HCT116 (cell line): ENCODE results near the gene CHSY1. TPM values are rescaled to one million over a fixed set of nuclear protein-coding genes. Genes with fewer than 3 reads are reported as not detected.
A peak's percentile ranks its signal among the peaks of the same experiment; 100 is the strongest.

Experiments used
- ATAC-seq: fragments of 200-7000 bp; cut with Tn5 transposase; 2 replicates; pipeline ENCODE4 v1.9.1; 2020; ENCODE audit warnings: mild to moderate bottlenecking, moderate library complexity
- BruUV-seq: library from RNA; stranded (reverse); fragments of 400-500 nt; replicated peaks from 2 replicates; lab custom pipeline; 2021; lab: Mats Ljungman, UMichigan
- CTCF ChIA-PET: fragments of 300-600 bp; sonication (Branson Sonifier 250); formaldehyde crosslinking; loops from one replicate; lab custom pipeline; 2021; ENCODE audit warnings: antibody characterized with exemption; lab: Charles Lee
- POLR2A ChIA-PET: fragments of 300-600, 350-600 bp; sonication (Branson Sonifier 250); formaldehyde crosslinking; loops from one replicate; lab custom pipeline; 2021; ENCODE audit warnings: antibody characterized with exemption; lab: Charles Lee
- RAD21 ChIA-PET, 2 experiments: fragments of 300-600 bp; sonication (Branson Sonifier 250); formaldehyde crosslinking; loops; one replicate each; lab custom pipeline; 2023; ENCODE audit warnings: low total read pairs in 2 of 2; ENCODE audit not compliant: uncharacterized antibody in 2 of 2, unreplicated experiment in 2 of 2, low non-redundant PET in 1 of 2; lab: Charles Lee
- DNase-seq: peaks from one replicate; pipeline ENCODE4 v3.0.0-alpha.2; 2010; ENCODE audit warnings: low read depth, low spot score
- H2AFZ ChIP-seq: fragments of 200-600 bp; shearing (Covaris generic), sonication (generic); 2 replicates; pipeline ENCODE4 v1.6.1; 2017; ENCODE audit warnings: low read depth, mixed run types, mixed read lengths, antibody characterized with exemption, low read length; ENCODE audit not compliant: poor library complexity, severe bottlenecking
- H3K27ac ChIP-seq: 2 replicates; pipeline ENCODE4 v1.5.1; 2012; ENCODE audit warnings: low read depth, low read length
- H3K27me3 ChIP-seq: fragments of 200-600 bp; sonication (generic); 2 replicates; pipeline ENCODE4 v1.6.1; 2016; ENCODE audit warnings: mixed run types, low read length, mixed read lengths; ENCODE audit not compliant: insufficient read depth
- H3K36me3 ChIP-seq, 2 experiments: fragments of 200-500 bp in 1 of 2; fragments of 200-600 bp in 1 of 2; sonication (Bioruptor generic) in 1 of 2; sonication (generic) in 1 of 2; 2 replicates each; pipeline versions ENCODE4 v1.5.1 to v1.6.1; 2014 to 2016; ENCODE audit warnings: low read length in 2 of 2, inconsistent platforms in 1 of 2, mixed read lengths in 1 of 2, mixed run types in 1 of 2; ENCODE audit not compliant: insufficient read depth in 2 of 2, control insufficient read depth in 1 of 2
- H3K4me1 ChIP-seq, 2 experiments: fragments of 200-600 bp in 1 of 2; sonication (generic) in 1 of 2; 2 replicates each; pipeline versions ENCODE4 v1.5.1 to v1.6.1; 2012 to 2017; ENCODE audit warnings: low read length in 2 of 2, inconsistent platforms in 1 of 2, mild to moderate bottlenecking in 1 of 2, mixed read lengths in 1 of 2, mixed run types in 1 of 2, moderate library complexity in 1 of 2; ENCODE audit not compliant: insufficient read depth in 2 of 2, control insufficient read depth in 1 of 2
- H3K4me2 ChIP-seq: fragments of 200-600 bp; sonication (generic); 2 replicates; pipeline ENCODE4 v1.6.1; 2017; ENCODE audit warnings: mixed run types, low read length, mixed read lengths
- H3K4me3 ChIP-seq, 2 experiments: fragments of 200-600 bp in 1 of 2; sonication (generic) in 1 of 2; replicated peaks in 1 of 2; 2 replicates each; pipeline ENCODE4 v1.5.1; 2011 to 2016; ENCODE audit warnings: low read length in 2 of 2, control low read depth in 1 of 2, low read depth in 1 of 2, mild to moderate bottlenecking in 1 of 2, mixed read lengths in 1 of 2, mixed run types in 1 of 2
- H3K79me2 ChIP-seq: fragments of 200-600 bp; sonication (generic); 2 replicates; pipeline ENCODE4 v1.6.1; 2017; ENCODE audit warnings: mild to moderate bottlenecking, mixed run types, low read length, moderate library complexity, mixed read lengths; ENCODE audit not compliant: insufficient read depth
- H3K9ac ChIP-seq: fragments of 200-600 bp; sonication (generic); 2 replicates; pipeline ENCODE4 v1.6.1; 2016; ENCODE audit warnings: low read length, mixed read lengths
- H3K9me2 ChIP-seq: fragments of 200-600 bp; sonication (generic), shearing (Covaris generic); 2 replicates; pipeline ENCODE4 v1.6.1; 2017; ENCODE audit warnings: mixed run types, mild to moderate bottlenecking, moderate library complexity; ENCODE audit not compliant: insufficient read depth
- H3K9me3 ChIP-seq, 2 experiments: fragments of 200-500 bp in 1 of 2; fragments of 200-600 bp in 1 of 2; sonication (Bioruptor generic) in 1 of 2; sonication (generic) in 1 of 2; 2 replicates each; pipeline ENCODE4 v1.6.1; 2014 to 2017; ENCODE audit warnings: low read length in 2 of 2, mixed read lengths in 2 of 2, inconsistent platforms in 1 of 2, low read depth in 1 of 2, mild to moderate bottlenecking in 1 of 2, mixed run types in 1 of 2, moderate library complexity in 1 of 2; ENCODE audit not compliant: control insufficient read depth in 1 of 2, insufficient read depth in 1 of 2
- H4K20me1 ChIP-seq: fragments of 200-600 bp; sonication (generic), shearing (Covaris generic); 2 replicates; pipeline ENCODE4 v1.6.1; 2017; ENCODE audit warnings: mixed run types, mild to moderate bottlenecking, moderate library complexity; ENCODE audit not compliant: insufficient read depth
- CTCF ChIP-seq, 3 experiments: fragments of 200-600 bp in 1 of 3; sonication (generic) in 1 of 3; IDR thresholded peaks in 2 of 3; conservative IDR thresholded peaks in 1 of 3; 2 replicates each; pipeline ENCODE4 v1.5.1; 2012 to 2017; ENCODE audit warnings: low read depth in 2 of 3, low read length in 2 of 3, antibody characterized with exemption in 1 of 3, borderline replicate concordance in 1 of 3, control low read depth in 1 of 3, mild to moderate bottlenecking in 1 of 3, mixed read lengths in 1 of 3, mixed run types in 1 of 3, moderate library complexity in 1 of 3; ENCODE audit not compliant: insufficient read depth in 1 of 3
- FOSL1 ChIP-seq: IDR thresholded peaks from 2 replicates; pipeline ENCODE4 v1.6.1; 2012; ENCODE audit warnings: low read depth
- JUND ChIP-seq: IDR thresholded peaks from 2 replicates; pipeline ENCODE4 v1.6.1; 2012
- TCF7L2 ChIP-seq: IDR thresholded peaks from 2 replicates; pipeline ENCODE4 v1.7.0; 2011; ENCODE audit warnings: borderline replicate concordance, inconsistent platforms; ENCODE audit not compliant: insufficient read depth, insufficient read length; ENCODE audit errors: extremely low read depth
- ZNF274 ChIP-seq: fragments of 200-500 bp; sonication (Bioruptor generic); IDR thresholded peaks from 2 replicates; pipeline ENCODE4 v1.6.1; 2014; ENCODE audit warnings: mild to moderate bottlenecking, low read depth, low read length, inconsistent platforms
- intact Hi-C: fragments of 100-400 bp; cut with micrococcal nuclease; formaldehyde crosslinking; loops from 2 replicates; pipeline ENCODE4 v1.10.0; 2022
- total RNA-seq: library from RNA; stranded (reverse); gene quantifications from one replicate; pipeline ENCODE4 v1.2.1, GENCODE V29; 2021; ENCODE audit not compliant: unreplicated experiment

Gene CHSY1
- total RNA-seq, 1 experiment from 2014 or later, result 25.4 TPM

GRCh38 chr15:101256757-101257156, 4.9 kb upstream of the CHSY1 start:
- ATAC-seq (no peak), DNase-seq (no peak)
- no TSS peak for BruUV-seq
- TF ChIP-seq FOSL1 (no peak), CTCF (IDR thresholded peaks at IDR 0.05 in 2 of 3, conservative IDR thresholded peaks at IDR 0.05 in 1 of 3; ENCODE audit: borderline replicate concordance in 1 of 3, insufficient read depth in 1 of 3, low read depth in 2 of 3, low read length in 2 of 3) (peak; percentile 42 to 74 (median 61); a peak in 4 of 6 replicates), JUND (no peak)
- peaks cover 5 to 9% of the 10 kb centered on the region in 2 experiments for H3K4me1 ChIP-seq
- H3K9me2 ChIP-seq, result no peaks in the 10 kb centered on the region
- H3K9me3 ChIP-seq, result no peaks in the 10 kb centered on the region
- ChIA-PET POLR2A (no interaction called here), RAD21 (no interaction called here), CTCF (interaction anchor here (1.0 to 3.6 kb wide), 3 partner anchors 237 to 249 kb away, joined by 3 to 19 read pairs (median 3); no protein-coding TSS in a partner anchor)
- no peak overlapping the region for H3K9ac ChIP-seq
- intact Hi-C loops, result loop anchor here (5.0 kb wide), 1 partner anchor 224 kb away; no protein-coding TSS in a partner anchor
- no peak overlapping the region for H3K4me2 ChIP-seq
- H3K27me3 ChIP-seq, result no peaks in the 10 kb centered on the region
- no peak overlapping the region for H3K4me3 ChIP-seq
- H2AFZ ChIP-seq, result no peak overlapping the region
- no peaks in the 10 kb centered on the region for H4K20me1 ChIP-seq
- H3K79me2 ChIP-seq, result no peaks in the 10 kb centered on the region
- no peak overlapping the region for H3K27ac ChIP-seq
- no peaks in the 10 kb centered on the region for H3K36me3 ChIP-seq

DNA sequence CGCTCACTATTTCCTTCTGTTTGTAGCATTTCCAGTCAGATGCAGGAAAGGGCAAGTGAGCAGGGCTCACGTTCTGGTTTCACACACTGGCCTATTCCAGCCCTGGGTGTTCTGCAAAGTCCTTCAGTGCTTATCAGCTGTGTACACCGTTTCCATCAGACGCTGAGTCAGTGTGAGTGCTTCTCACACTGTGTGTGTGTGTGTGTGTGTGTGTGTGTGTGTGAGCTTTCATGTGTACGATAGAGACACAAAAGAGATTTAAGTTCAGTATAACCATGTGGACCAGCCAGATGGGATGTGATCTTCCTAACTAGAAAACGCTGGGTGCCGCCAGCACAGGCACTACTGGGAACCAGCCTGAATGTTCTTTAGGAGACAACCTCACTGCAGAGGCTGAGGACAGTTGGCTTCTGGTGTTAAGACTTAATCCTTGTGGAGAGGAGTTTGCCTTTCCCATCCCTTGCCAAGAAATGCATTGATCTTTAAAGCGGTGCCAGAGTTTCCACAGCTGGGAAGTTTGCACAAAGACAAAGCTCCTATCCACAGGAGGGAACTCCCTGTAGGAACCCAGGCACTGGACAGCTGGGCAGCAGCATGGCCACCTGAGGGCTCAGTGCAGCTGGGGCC, 3.9 kb upstream of the CHSY1 start:
- Histone ChIP-seq H3K79me2 (peaks cover 4% of the 10 kb centered on the region), H2AFZ (no peak overlapping the region), H3K9ac (no peak overlapping the region), H3K9me3 (no peaks in the 10 kb centered on the region), H3K4me2 (no peak overlapping the region), H3K9me2 (no peaks in the 10 kb centered on the region), H4K20me1 (no peaks in the 10 kb centered on the region; the same call in 1 of the 2 replicates), H3K4me1 (peaks cover 5 to 9% of the 10 kb centered on the region in 2 experiments), H3K27ac (no peak overlapping the region), H3K36me3 (no peaks in the 10 kb centered on the region), H3K4me3 (no peak overlapping the region), H3K27me3 (no peaks in the 10 kb centered on the region)
- no TSS peak for BruUV-seq
- no peak for ATAC-seq
- intact Hi-C loops, result loop anchor here (5.0 kb wide), 1 partner anchor 223 kb away; no protein-coding TSS in a partner anchor
- CTCF ChIA-PET, result interaction anchor here (1.0 to 3.6 kb wide), 2 partner anchors 236 to 247 kb away, joined by 3 to 19 read pairs; no protein-coding TSS in a partner anchor
- POLR2A ChIA-PET, result no interaction called here
- no peak for DNase-seq
- RAD21 ChIA-PET, result no interaction called here
- no peak for TF ChIP-seq TCF7L2
- TF ChIP-seq ZNF274, result no peak
